ENCODE data around the gene CREBRF. TPM values are rescaled to one million over a fixed set of nuclear protein-coding genes. Genes with fewer than 3 reads are reported as not detected.

The CREBRF gene
- total and polyA plus RNA-seq, 5 donors = 6.9 to 29.7 (median 24.8) TPM

- ATAC-seq (no peak), DNase-seq (no peak)
- Histone ChIP-seq H3K9me3 (ENCODE audit: control insufficient read depth, low read length) (no peaks in the 10 kb centered on the region), H3K4me1 (ENCODE audit: control insufficient read depth, insufficient read depth, low read length) (no peaks in the 10 kb centered on the region), H3K4me3 (ENCODE audit: low read length) (no peak overlapping the region), H3K27me3 (ENCODE audit: control insufficient read depth, insufficient read depth) (no peaks in the 10 kb centered on the region), H3K27ac (ENCODE audit: low read length) (no peak overlapping the region)
- intact Hi-C loops (cut with DNase I) = loop anchor here in 1 of 4 donors (10.0 kb wide), 1 partner anchor 151 kb away; no protein-coding TSS in a partner anchor
- 59% methylated on average over 2 of the region's 2 CpGs for WGBS
These were observed 99.8 kb downstream of the CREBRF start for GRCh38 chr5:173155912-173156311.

- Histone ChIP-seq H3K9me3 (ENCODE audit: control insufficient read depth, low read length) (no peaks in the 10 kb centered on the region), H3K27me3 (ENCODE audit: control insufficient read depth, insufficient read depth) (no peaks in the 10 kb centered on the region), H3K4me1 (ENCODE audit: control insufficient read depth, insufficient read depth, low read length) (peaks cover 2% of the 10 kb centered on the region), H3K4me3 (ENCODE audit: low read length) (no peak overlapping the region), H3K27ac (ENCODE audit: low read length) (no peak overlapping the region)
- no peak for DNase-seq
- intact Hi-C loops (cut with DNase I) = loop anchor here in 1 of 4 donors (10.0 kb wide), 1 partner anchor 154 kb away; no protein-coding TSS in a partner anchor
- WGBS = 73% methylated on average over 8 of the region's 8 CpGs
- ATAC-seq = no peak
These were observed 102.2 kb downstream of the CREBRF start for GRCh38 chr5:173158366-173158765.

GRCh38 chr5:173159256-173159655 lies 103.1 kb downstream of the CREBRF start:
- Histone ChIP-seq H3K4me3 (ENCODE audit: low read length) (no peak overlapping the region), H3K27me3 (ENCODE audit: control insufficient read depth, insufficient read depth) (no peaks in the 10 kb centered on the region), H3K27ac (ENCODE audit: low read length) (no peak overlapping the region), H3K4me1 (ENCODE audit: control insufficient read depth, insufficient read depth, low read length) (peaks cover 2% of the 10 kb centered on the region), H3K9me3 (ENCODE audit: control insufficient read depth, low read length) (no peaks in the 10 kb centered on the region)
- 96% methylated on average over 3 of the region's 3 CpGs for WGBS
- intact Hi-C loops (cut with DNase I) = loop anchor here in 1 of 4 donors (10.0 kb wide), 1 partner anchor 154 kb away; no protein-coding TSS in a partner anchor
- DNase-seq = no peak
- ATAC-seq = no peak

GRCh38 chr5:173161148-173161547 lies 105.0 kb downstream of the CREBRF start:
- WGBS = 92% methylated on average over 5 of the region's 5 CpGs
- DNase-seq = no peak
- H3K4me3 ChIP-seq (ENCODE audit: low read length) = no peak overlapping the region
- no peaks in the 10 kb centered on the region for H3K27me3 ChIP-seq (ENCODE audit: control insufficient read depth, insufficient read depth)
- H3K4me1 ChIP-seq (ENCODE audit: control insufficient read depth, insufficient read depth, low read length) = peaks cover 4% of the 10 kb centered on the region
- H3K9me3 ChIP-seq (ENCODE audit: control insufficient read depth, low read length) = no peaks in the 10 kb centered on the region
- no peak overlapping the region for H3K27ac ChIP-seq (ENCODE audit: low read length)
- ATAC-seq = no peak
- intact Hi-C loops (cut with DNase I) = loop anchor here in 1 of 4 donors (10.0 kb wide), 1 partner anchor 124 kb away; no protein-coding TSS in a partner anchor

- DNase-seq = peak in 1 of 3 donors; percentile 63
- intact Hi-C loops (cut with DNase I) = loop anchor here in 1 of 4 donors (10.0 kb wide), 1 partner anchor 122 kb away; no protein-coding TSS in a partner anchor
- WGBS = 55% methylated on average over 7 of the region's 7 CpGs
These were observed 107.1 kb downstream of the CREBRF start for GRCh38 chr5:173163219-173163618.

GRCh38 chr5:173165177-173166016 lies 109.2 kb downstream of the CREBRF start:
- H3K9me3 ChIP-seq (ENCODE audit: control insufficient read depth, low read length) = no peaks in the 10 kb centered on the region
- H3K27me3 ChIP-seq (ENCODE audit: control insufficient read depth, insufficient read depth) = no peaks in the 10 kb centered on the region
- 73% methylated on average over 2 of the region's 2 CpGs for WGBS
- DNase-seq (peak in 2 of 3 donors; percentile 64 to 69), ATAC-seq (peak; percentile 78 to 84)
- intact Hi-C loops (cut with DNase I) = loop anchor here (2.0 to 10.0 kb wide), 5 partner anchors 62 to 119 kb away; no protein-coding TSS in a partner anchor
- H3K27ac ChIP-seq (ENCODE audit: low read length) = peak overlapping the region; percentile 93
- H3K4me1 ChIP-seq (ENCODE audit: control insufficient read depth, insufficient read depth, low read length) = peaks cover 4% of the 10 kb centered on the region
- H3K4me3 ChIP-seq (ENCODE audit: low read length) = no peak overlapping the region

More at GRCh38 chr5:173163219-173163618, 107.1 kb downstream of the CREBRF start:
- peaks cover 4% of the 10 kb centered on the region for H3K4me1 ChIP-seq (ENCODE audit: control insufficient read depth, insufficient read depth, low read length)
- ATAC-seq = peak; percentile 32 to 52
- peak overlapping the region; percentile 65 for H3K27ac ChIP-seq (ENCODE audit: low read length)
- H3K4me3 ChIP-seq (ENCODE audit: low read length) = no peak overlapping the region
- no peaks in the 10 kb centered on the region for H3K27me3 ChIP-seq (ENCODE audit: control insufficient read depth, insufficient read depth)
- H3K9me3 ChIP-seq (ENCODE audit: control insufficient read depth, low read length) = no peaks in the 10 kb centered on the region

- no peaks in the 10 kb centered on the region for H3K4me1 ChIP-seq (ENCODE audit: control insufficient read depth, insufficient read depth, low read length)
- ATAC-seq = no peak
- intact Hi-C loops (cut with DNase I) = no loop called here
- WGBS = 82% methylated on average over 8 of the region's 8 CpGs
- H3K27ac ChIP-seq (ENCODE audit: low read length) = no peak overlapping the region
- no peaks in the 10 kb centered on the region for H3K9me3 ChIP-seq (ENCODE audit: control insufficient read depth, low read length)
- no peak for DNase-seq
- H3K4me3 ChIP-seq (ENCODE audit: low read length) = no peak overlapping the region
- H3K27me3 ChIP-seq (ENCODE audit: control insufficient read depth, insufficient read depth) = no peaks in the 10 kb centered on the region
These were observed 116.0 kb downstream of the CREBRF start for GRCh38 chr5:173172166-173172565.

GRCh38 chr5:173175523-173175922 lies 119.4 kb downstream of the CREBRF start:
- 57% methylated on average over 4 of the region's 4 CpGs for WGBS
- DNase-seq (no peak), ATAC-seq (no peak)
- intact Hi-C loops (cut with DNase I) = no loop called here
- Histone ChIP-seq H3K4me3 (ENCODE audit: low read length) (no peak overlapping the region), H3K9me3 (ENCODE audit: control insufficient read depth, low read length) (no peaks in the 10 kb centered on the region), H3K27ac (ENCODE audit: low read length) (no peak overlapping the region), H3K27me3 (ENCODE audit: control insufficient read depth, insufficient read depth) (no peaks in the 10 kb centered on the region), H3K4me1 (ENCODE audit: control insufficient read depth, insufficient read depth, low read length) (no peaks in the 10 kb centered on the region)

- no peak overlapping the region for H3K27ac ChIP-seq (ENCODE audit: low read length)
- intact Hi-C loops (cut with DNase I) = no loop called here
- no peaks in the 10 kb centered on the region for H3K27me3 ChIP-seq (ENCODE audit: control insufficient read depth, insufficient read depth)
- 88% methylated on average over 12 of the region's 12 CpGs for WGBS
- H3K4me3 ChIP-seq (ENCODE audit: low read length) = no peak overlapping the region
- no peaks in the 10 kb centered on the region for H3K9me3 ChIP-seq (ENCODE audit: control insufficient read depth, low read length)
- no peak for DNase-seq
- H3K4me1 ChIP-seq (ENCODE audit: control insufficient read depth, insufficient read depth, low read length) = no peaks in the 10 kb centered on the region
- ATAC-seq = no peak
These were observed 122.3 kb downstream of the CREBRF start for GRCh38 chr5:173178369-173178910.

- DNase-seq (no peak), ATAC-seq (no peak)
- Histone ChIP-seq H3K9me3 (ENCODE audit: control insufficient read depth, low read length) (no peaks in the 10 kb centered on the region), H3K4me3 (ENCODE audit: low read length) (no peak overlapping the region), H3K27me3 (ENCODE audit: control insufficient read depth, insufficient read depth) (no peaks in the 10 kb centered on the region), H3K27ac (ENCODE audit: low read length) (no peak overlapping the region), H3K4me1 (ENCODE audit: control insufficient read depth, insufficient read depth, low read length) (no peaks in the 10 kb centered on the region)
- 62% methylated on average over 2 of the region's 2 CpGs for WGBS
- intact Hi-C loops (cut with DNase I) = no loop called here
These were observed 124.2 kb downstream of the CREBRF start for GRCh38 chr5:173180331-173180730.
